Left ventricle myocardium inferior (tissue), 1 donor: ENCODE results near the gene ODR4. TPM values are rescaled to one million over a fixed set of nuclear protein-coding genes. Genes with fewer than 3 reads are reported as not detected.
"Not testable (repeated sequence)": the region's sequence is repeated elsewhere in the genome, so short reads cannot be mapped to it uniquely, and the experiment has no call there.

ENCODE experiments used
- DNase-seq: peaks from one replicate; pipeline ENCODE4 v3.0.0-alpha.2; 2020
- H3K27ac ChIP-seq: fragments of 200-600 bp; replicated peaks from 2 replicates; pipeline ENCODE4 v1.8.0; 2021
- H3K27me3 ChIP-seq: fragments of 200-600 bp; 2 replicates; pipeline ENCODE4 v1.8.0; 2021; ENCODE audit warnings: low read depth
- H3K36me3 ChIP-seq: fragments of 200-600 bp; 2 replicates; pipeline ENCODE4 v1.8.0; 2021
- H3K4me1 ChIP-seq: fragments of 200-600 bp; 2 replicates; pipeline ENCODE4 v1.8.0; 2021
- H3K4me3 ChIP-seq: fragments of 200-600 bp; 2 replicates; pipeline ENCODE4 v1.8.0; 2021; ENCODE audit warnings: mild to moderate bottlenecking, moderate library complexity
- H3K9me3 ChIP-seq: fragments of 200-600 bp; replicated peaks from 2 replicates; pipeline ENCODE4 v1.8.0; 2021
- intact Hi-C: fragments of 100-400 bp; cut with micrococcal nuclease; formaldehyde crosslinking; loops from one replicate; pipeline ENCODE4 v1.11.0; 2022
- total RNA-seq: library from RNA; stranded (reverse); fragmentation: NEBNext Ultra II Directional; extraction: Animal tissue kit (Norgen Biotek cat#: 25700); gene quantifications from one replicate; pipeline ENCODE4 v1.2.1, GENCODE V29; 2021
- TF ChIP-seq, protein P1 (sequence below): fragments of 200-600 bp; IDR thresholded peaks from 2 replicates; pipeline ENCODE4 v1.8.0; 2021; ENCODE audit warnings: antibody characterized with exemption, mild to moderate bottlenecking, borderline replicate concordance
- donor health status: DM: no; HTN: yes; CAD: no; lungs with severe emphysema.

Gene ODR4
- total RNA-seq, 1 donor from 2014 or later: 10.9 TPM

DNA sequence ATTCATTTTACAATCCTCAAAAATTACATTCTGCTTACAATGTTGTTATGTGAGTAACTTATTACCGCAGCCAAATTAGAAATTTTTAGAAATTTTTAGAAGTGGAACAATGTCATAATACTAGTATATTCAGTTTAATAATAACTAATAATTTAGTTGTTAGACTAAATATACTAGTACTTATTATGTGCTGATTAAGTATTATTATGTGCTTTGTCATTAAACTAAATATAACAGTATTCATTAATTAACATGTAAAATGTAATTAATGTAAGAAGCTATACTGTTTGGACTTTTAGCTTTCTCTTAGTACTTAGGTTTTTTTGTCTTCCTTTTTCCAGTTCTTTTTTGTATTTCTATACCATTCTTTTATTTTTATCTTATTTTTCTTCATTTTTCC, 15.3 kb downstream of the ODR4 start:
- Histone ChIP-seq H3K4me1 (no peaks in the 10 kb centered on the region), H3K27me3 (no peaks in the 10 kb centered on the region), H3K9me3 (no peaks in the 10 kb centered on the region), H3K36me3 (peaks cover 84% of the 10 kb centered on the region), H3K27ac (no peak overlapping the region), H3K4me3 (no peak overlapping the region)
- TF ChIP-seq, protein P1, sequence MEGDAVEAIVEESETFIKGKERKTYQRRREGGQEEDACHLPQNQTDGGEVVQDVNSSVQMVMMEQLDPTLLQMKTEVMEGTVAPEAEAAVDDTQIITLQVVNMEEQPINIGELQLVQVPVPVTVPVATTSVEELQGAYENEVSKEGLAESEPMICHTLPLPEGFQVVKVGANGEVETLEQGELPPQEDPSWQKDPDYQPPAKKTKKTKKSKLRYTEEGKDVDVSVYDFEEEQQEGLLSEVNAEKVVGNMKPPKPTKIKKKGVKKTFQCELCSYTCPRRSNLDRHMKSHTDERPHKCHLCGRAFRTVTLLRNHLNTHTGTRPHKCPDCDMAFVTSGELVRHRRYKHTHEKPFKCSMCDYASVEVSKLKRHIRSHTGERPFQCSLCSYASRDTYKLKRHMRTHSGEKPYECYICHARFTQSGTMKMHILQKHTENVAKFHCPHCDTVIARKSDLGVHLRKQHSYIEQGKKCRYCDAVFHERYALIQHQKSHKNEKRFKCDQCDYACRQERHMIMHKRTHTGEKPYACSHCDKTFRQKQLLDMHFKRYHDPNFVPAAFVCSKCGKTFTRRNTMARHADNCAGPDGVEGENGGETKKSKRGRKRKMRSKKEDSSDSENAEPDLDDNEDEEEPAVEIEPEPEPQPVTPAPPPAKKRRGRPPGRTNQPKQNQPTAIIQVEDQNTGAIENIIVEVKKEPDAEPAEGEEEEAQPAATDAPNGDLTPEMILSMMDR: no peak
- intact Hi-C loops: no loop called here
- DNase-seq: no peak

DNA sequence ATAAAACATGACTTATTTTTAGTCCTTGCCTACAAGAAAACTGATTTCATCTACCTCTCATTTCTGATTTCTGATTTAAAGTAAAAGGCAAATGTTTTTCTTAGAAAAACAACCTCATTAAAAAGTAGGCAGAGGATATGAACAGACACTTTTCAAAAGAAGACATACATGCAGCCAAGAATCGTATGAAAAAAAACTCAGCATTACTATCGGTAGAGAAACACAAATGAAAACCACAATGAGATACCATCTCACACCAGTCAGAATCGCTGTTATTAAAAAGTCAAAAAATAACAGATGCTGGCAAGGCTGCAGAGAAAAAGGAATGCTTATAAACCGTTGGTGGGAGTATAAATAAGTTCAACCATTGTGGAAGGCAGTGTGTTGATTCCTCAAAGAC, 16.2 kb downstream of the ODR4 start:
- TF ChIP-seq, protein P1: no peak
- intact Hi-C loops: no loop called here

DNA sequence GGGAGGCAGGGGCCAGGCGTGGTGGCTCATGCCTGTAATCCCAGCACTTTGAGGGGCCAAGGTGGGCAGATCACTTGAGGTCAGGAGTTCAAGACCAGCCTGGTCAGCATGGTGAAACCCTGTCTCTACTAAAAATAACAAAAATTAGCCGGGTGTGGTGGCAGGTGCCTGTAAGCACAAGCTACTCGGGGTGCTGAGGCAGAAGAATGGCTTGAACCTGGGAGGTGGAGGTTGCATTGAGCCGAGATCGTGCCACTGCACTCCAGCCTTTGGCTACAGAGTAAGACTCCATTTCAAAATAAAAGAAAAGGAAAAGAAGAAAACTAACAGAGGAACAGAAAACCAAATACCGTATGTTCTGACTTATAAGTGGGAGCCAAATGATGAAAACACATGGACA, 17.1 kb downstream of the ODR4 start:
- H3K27ac ChIP-seq, H3K27me3 ChIP-seq, H3K4me1 ChIP-seq, H3K4me3 ChIP-seq, intact Hi-C loops, DNase-seq, H3K9me3 ChIP-seq: not testable (repeated sequence)
- peaks cover 97% of the 10 kb centered on the region for H3K36me3 ChIP-seq

More for the DNA sequence above, 16.2 kb downstream of the ODR4 start:
- Histone ChIP-seq H3K4me3 (no peak overlapping the region), H3K9me3 (no peaks in the 10 kb centered on the region), H3K27me3 (no peaks in the 10 kb centered on the region), H3K36me3 (peaks cover 90% of the 10 kb centered on the region), H3K4me1 (no peaks in the 10 kb centered on the region), H3K27ac (no peak overlapping the region)
- DNase-seq: no peak

DNA sequence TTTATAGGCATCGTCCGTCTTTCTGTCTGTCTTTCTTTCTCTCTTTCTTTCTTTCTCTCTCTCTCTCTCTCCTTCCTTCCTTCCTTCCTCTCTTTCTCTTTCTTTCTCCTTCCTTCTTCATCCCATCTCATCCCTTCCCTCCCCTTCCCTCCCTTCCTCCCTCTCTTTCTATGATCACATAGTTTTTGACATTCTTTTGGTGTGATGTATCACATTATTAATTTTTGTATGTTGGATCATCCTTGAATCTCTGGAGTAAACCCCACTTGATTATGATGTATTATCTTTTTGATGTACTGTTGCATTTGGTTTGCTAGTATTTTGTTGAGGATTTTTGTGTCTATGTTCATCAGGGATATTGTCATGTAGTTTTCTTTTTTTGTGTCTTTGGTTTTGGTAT, 25.8 kb downstream of the ODR4 start:
- H3K4me3 ChIP-seq, H3K9me3 ChIP-seq, H3K4me1 ChIP-seq, H3K27ac ChIP-seq, H3K27me3 ChIP-seq, DNase-seq, intact Hi-C loops: not testable (repeated sequence)
- H3K36me3 ChIP-seq: peaks cover 74% of the 10 kb centered on the region

DNA sequence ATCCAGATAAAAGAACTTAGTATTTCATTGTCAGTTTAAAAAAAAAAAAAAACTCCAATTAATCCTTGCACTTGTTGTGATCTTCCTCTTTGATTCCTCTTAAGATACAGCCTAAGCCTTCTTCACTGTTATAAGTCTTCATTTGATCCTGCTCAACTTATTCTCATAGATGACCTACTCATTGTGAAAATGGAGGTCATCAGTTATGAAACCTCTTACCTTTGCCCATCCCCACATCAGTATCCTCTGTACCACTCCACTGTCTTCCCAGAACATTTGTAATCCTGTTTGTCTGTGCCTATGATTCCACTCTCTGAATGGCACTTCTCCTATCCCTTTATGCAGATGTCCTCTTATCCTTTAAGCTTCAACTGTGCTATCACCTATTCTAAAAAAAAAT, 28.0 kb downstream of the ODR4 start:
- peaks cover 75% of the 10 kb centered on the region for H3K36me3 ChIP-seq
- intact Hi-C loops: no loop called here
- TF ChIP-seq, protein P1: no peak

DNA sequence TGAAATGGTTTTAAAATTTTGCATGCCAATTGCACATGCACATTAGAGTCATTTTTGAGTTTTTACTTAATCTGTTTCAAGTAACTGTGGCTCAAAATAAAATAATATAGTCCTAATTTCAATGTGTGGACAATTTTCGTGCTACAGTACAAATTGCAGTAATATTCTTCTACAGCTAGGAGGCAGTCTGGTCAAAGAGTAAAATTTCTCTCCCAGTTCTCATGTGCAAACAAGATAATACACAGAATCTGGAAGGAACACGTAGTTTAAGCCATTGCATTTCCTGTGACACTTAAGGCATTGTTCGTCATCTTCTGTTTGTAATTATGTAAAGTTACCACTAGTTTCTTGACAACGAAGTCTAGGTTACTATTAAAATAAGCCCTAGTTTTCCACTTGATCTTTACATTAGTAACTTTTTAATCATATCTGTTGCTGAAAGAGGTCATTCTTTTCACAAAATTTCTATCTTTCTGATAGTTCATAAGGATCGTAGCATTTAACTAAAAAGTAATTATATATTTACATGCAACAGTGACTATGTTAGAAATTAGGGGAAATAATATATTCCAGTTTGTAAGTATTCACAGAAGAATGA, 28.9 kb downstream of the ODR4 start:
- no peak overlapping the region for H3K4me3 ChIP-seq
- H3K27me3 ChIP-seq: no peaks in the 10 kb centered on the region
- H3K4me1 ChIP-seq: no peaks in the 10 kb centered on the region
- intact Hi-C loops: no loop called here
- TF ChIP-seq, protein P1: peak; percentile 75
- no peak for DNase-seq
- no peak overlapping the region for H3K27ac ChIP-seq
- H3K9me3 ChIP-seq: no peaks in the 10 kb centered on the region
- peaks cover 75% of the 10 kb centered on the region for H3K36me3 ChIP-seq

More for the DNA sequence above, 28.0 kb downstream of the ODR4 start:
- no peaks in the 10 kb centered on the region for H3K4me1 ChIP-seq
- no peaks in the 10 kb centered on the region for H3K9me3 ChIP-seq
- H3K27me3 ChIP-seq: no peaks in the 10 kb centered on the region
- DNase-seq: no peak
- no peak overlapping the region for H3K4me3 ChIP-seq
- no peak overlapping the region for H3K27ac ChIP-seq
